ENCODE measurements around the gene DET1.

Gene DET1

DNA sequence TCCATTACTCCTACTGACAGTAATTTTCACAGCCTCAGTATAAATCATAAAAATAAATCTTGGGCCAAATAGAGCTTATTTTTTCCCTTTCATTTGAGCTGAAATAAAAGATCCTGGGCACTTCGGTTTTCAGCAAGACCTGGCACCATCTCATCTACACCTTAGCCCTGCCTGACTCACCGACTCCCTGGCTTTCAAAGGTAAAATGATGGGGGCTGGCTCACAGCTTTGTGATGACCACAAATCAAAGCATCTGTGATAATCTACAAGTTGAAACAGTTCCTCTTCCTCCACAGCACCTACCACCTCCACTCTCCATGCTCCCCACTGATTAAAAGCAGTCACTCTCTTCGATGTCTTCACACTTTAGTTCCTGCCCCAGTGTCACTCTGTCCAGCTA lies 27.6 kb downstream of the DET1 start:
- TF ChIP-seq CTCF (IDR thresholded peaks at IDR 0.05; ENCODE audit: borderline replicate concordance, insufficient read depth, low read depth, low read length) = no peak
- no peak overlapping the region for H3K4me3 ChIP-seq (ENCODE audit: low read depth, low read length)

DNA sequence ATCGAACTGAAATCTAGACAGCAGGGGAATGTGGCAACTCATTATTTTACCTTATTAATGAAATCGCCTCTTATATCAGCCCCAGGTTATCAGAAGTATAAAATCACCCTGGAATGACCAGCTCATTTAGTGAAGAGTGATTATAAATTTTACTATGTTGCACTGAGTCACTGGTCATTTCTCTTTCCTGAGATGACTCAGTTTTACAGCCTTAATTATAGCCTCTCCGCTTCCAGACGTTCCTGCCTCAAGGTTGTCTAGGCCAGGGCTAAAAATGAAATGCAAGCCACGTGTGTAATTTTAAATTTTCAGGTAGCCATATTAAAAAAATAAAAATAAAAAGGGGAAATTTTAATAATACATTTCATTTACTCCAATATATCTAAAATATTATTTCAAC lies 33.3 kb downstream of the DET1 start:
- TF ChIP-seq CTCF (IDR thresholded peaks at IDR 0.05; ENCODE audit: borderline replicate concordance, insufficient read depth, low read depth, low read length) = no peak
- H3K4me3 ChIP-seq (ENCODE audit: low read depth, low read length) = no peak overlapping the region

DNA sequence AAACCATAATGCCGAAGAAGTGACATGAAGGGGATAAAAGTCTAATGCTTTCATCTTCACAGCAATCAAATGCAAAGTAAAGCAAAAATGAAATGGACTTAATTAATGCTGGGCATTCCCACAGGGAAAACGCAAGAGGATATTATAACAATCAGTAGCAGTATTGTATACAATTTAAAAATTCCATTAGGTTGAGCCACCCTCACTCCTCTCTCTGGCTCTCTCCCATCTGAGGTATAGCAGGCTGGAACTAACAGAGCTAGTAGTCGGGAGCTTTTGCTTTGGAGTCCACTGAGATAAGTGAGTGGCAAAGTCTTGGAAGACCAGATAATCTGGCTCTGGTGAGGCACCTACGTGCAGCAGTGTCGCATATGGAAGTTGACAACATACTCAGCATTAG lies 33.9 kb downstream of the DET1 start:
- TF ChIP-seq CTCF (IDR thresholded peaks at IDR 0.05; ENCODE audit: borderline replicate concordance, insufficient read depth, low read depth, low read length) = no peak
- no peak overlapping the region for H3K4me3 ChIP-seq (ENCODE audit: low read depth, low read length)

DNA sequence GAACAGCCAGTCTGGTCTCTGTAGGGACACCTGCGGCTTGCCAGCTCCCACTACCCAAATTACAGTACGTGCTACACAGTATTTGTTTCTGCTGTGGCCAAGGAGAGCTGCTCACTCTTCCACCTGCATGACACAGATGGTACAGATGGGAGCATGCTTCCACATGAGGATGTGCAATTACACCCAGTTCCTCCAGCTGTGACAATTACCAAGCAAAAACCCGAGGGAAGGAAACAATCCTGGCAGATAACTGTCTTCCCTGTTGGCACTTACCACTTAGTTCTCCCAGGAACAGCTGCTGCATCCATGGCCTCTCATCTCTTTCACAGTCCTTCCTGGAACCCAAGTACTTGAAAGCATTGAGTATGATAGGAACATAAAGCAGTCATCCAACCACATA lies 34.4 kb downstream of the DET1 start:
- no peak for TF ChIP-seq CTCF (IDR thresholded peaks at IDR 0.05; ENCODE audit: borderline replicate concordance, insufficient read depth, low read depth, low read length)
- H3K4me3 ChIP-seq (ENCODE audit: low read depth, low read length) = no peak overlapping the region

DNA sequence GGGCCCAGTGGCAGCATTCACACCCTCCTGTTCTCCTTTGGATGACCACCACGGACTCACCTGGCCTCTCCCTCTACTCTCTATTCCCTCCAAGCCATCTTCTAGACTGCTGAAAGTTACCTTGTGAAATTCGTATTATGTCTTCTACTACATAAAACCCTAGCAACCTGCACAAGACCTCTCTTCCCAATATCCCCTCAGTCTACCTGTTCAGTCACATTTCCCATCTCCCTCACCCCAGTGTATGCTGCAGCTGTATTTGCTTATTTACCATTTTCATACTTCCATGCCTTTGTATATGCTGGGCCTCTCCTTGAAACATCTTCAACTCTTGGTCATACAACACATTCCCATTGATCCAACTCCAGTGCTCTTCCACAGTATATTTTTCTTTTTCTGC lies 35.3 kb downstream of the DET1 start:
- no peak overlapping the region for H3K4me3 ChIP-seq (ENCODE audit: low read depth, low read length)
- TF ChIP-seq CTCF (IDR thresholded peaks at IDR 0.05; ENCODE audit: borderline replicate concordance, insufficient read depth, low read depth, low read length) = no peak

- H3K4me3 ChIP-seq (ENCODE audit: low read depth, low read length) = no peak overlapping the region
- no peak for TF ChIP-seq CTCF (IDR thresholded peaks at IDR 0.05; ENCODE audit: borderline replicate concordance, insufficient read depth, low read depth, low read length)
These were observed 36.5 kb downstream of the DET1 start for GRCh38 chr15:88509964-88510363.

DNA sequence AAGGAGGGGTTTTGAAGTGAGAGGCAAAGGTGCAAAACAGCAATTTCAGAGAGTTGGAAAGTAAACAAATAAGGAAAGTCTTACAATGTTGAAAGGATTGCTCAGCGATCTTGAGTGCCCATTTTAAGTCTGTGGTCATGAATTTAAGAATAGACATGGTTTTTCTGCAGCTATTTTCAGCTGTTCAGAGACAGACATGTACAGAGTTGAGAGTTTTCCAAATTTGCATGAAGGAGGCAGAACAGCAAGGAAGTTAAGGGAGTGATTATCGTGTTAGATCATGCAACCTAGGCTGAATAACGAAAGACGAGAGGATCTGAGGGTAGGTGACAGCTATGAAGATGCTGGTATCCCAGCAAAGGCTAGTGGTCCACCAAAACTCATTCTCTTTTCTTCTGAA lies 37.2 kb downstream of the DET1 start:
- no peak for TF ChIP-seq CTCF (IDR thresholded peaks at IDR 0.05; ENCODE audit: borderline replicate concordance, insufficient read depth, low read depth, low read length)
- peak overlapping the region; percentile 5 for H3K4me3 ChIP-seq (ENCODE audit: low read depth, low read length)
